Liver (tissue), 3 donors: ENCODE measurements around the gene PIEZO1.

Experiments used
- EGR1 ChIP-seq, 2 donors: IDR thresholded peaks; 2 replicates each; pipeline ENCODE4 v1.6.1; 2016 to 2018; ENCODE audit warnings: antibody characterized with exemption in 2 of 2, low read depth in 2 of 2
- HNF4A ChIP-seq, 2 donors: conservative IDR thresholded peaks; 2 replicates each; pipeline ENCODE4 v1.6.1; 2016; ENCODE audit warnings: antibody characterized with exemption in 2 of 2, mild to moderate bottlenecking in 2 of 2
- JUND ChIP-seq, 2 donors: IDR thresholded peaks; 2 replicates each; pipeline ENCODE4 v1.6.1; 2016; ENCODE audit warnings: antibody characterized with exemption in 2 of 2
- TAF1 ChIP-seq: conservative IDR thresholded peaks from 2 replicates; pipeline ENCODE4 v1.6.1; 2016; ENCODE audit warnings: antibody characterized with exemption, mild to moderate bottlenecking
- TF ChIP-seq, protein P1 (sequence below): fragments of 150-350 bp; IDR thresholded peaks from 2 replicates; pipeline ENCODE4 v1.5.1; 2017; ENCODE audit warnings: improper control_type of control experiment, low read depth, low read length; ENCODE audit not compliant: missing input control
- donor health status: healthy.
- donor health status: healthy.

- TF ChIP-seq JUND (IDR thresholded peaks at IDR 0.05) (no peak), TAF1 (no peak), EGR1 (IDR thresholded peaks at IDR 0.05; ENCODE audit: low read depth in 2 of 2) (no peak), HNF4A (conservative IDR thresholded peaks at IDR 0.05) (no peak)
- TF ChIP-seq, protein P1, sequence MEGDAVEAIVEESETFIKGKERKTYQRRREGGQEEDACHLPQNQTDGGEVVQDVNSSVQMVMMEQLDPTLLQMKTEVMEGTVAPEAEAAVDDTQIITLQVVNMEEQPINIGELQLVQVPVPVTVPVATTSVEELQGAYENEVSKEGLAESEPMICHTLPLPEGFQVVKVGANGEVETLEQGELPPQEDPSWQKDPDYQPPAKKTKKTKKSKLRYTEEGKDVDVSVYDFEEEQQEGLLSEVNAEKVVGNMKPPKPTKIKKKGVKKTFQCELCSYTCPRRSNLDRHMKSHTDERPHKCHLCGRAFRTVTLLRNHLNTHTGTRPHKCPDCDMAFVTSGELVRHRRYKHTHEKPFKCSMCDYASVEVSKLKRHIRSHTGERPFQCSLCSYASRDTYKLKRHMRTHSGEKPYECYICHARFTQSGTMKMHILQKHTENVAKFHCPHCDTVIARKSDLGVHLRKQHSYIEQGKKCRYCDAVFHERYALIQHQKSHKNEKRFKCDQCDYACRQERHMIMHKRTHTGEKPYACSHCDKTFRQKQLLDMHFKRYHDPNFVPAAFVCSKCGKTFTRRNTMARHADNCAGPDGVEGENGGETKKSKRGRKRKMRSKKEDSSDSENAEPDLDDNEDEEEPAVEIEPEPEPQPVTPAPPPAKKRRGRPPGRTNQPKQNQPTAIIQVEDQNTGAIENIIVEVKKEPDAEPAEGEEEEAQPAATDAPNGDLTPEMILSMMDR = no peak
Observed at GRCh38 chr16:88798772-88799455, 13.9 kb upstream of the PIEZO1 start.
